GM12864 (cell line): ENCODE data around the gene EPOP.

Experiments
- DNase-seq: peaks from one replicate; pipeline ENCODE4 v3.0.0-alpha.2; 2011; ENCODE audit warnings: low read depth
- H3K4me3 ChIP-seq: 2 replicates; pipeline ENCODE4 v1.5.1; 2011; ENCODE audit warnings: mild to moderate bottlenecking, low read depth, low read length, control low read depth
- CTCF ChIP-seq: IDR thresholded peaks from 2 replicates; pipeline ENCODE4 v1.5.1; 2011; ENCODE audit warnings: low read depth, mild to moderate bottlenecking, moderate library complexity, low read length, control low read depth, inconsistent platforms; ENCODE audit errors: missing control alignments

EPOP gene

GRCh38 chr17:38701504-38702165, 26.9 kb upstream of the EPOP start:
- no peak for TF ChIP-seq CTCF
- peak; percentile 86 for DNase-seq
- H3K4me3 ChIP-seq: peak overlapping the region; percentile 89

DNA sequence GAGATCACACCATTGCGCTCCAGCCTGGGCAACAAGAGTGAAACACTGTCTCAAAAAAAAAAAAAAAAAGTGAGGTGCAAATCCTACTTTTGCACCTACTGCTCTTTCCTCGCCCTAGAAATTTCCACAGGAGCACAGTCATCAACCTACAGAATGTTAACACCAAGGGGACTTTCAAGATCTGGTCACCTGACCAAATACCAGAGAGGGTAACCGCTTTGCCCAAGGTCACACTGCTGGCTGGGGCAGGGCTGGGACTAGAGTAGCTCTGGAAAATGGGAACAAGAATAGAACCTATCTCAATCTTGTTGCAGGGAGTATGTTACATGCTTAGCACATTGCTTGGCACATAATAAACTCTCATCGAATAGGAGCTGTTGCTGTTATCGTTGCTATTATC, 24.0 kb upstream of the EPOP start:
- no peak overlapping the region for H3K4me3 ChIP-seq
- DNase-seq: no peak
- TF ChIP-seq CTCF: no peak

DNA sequence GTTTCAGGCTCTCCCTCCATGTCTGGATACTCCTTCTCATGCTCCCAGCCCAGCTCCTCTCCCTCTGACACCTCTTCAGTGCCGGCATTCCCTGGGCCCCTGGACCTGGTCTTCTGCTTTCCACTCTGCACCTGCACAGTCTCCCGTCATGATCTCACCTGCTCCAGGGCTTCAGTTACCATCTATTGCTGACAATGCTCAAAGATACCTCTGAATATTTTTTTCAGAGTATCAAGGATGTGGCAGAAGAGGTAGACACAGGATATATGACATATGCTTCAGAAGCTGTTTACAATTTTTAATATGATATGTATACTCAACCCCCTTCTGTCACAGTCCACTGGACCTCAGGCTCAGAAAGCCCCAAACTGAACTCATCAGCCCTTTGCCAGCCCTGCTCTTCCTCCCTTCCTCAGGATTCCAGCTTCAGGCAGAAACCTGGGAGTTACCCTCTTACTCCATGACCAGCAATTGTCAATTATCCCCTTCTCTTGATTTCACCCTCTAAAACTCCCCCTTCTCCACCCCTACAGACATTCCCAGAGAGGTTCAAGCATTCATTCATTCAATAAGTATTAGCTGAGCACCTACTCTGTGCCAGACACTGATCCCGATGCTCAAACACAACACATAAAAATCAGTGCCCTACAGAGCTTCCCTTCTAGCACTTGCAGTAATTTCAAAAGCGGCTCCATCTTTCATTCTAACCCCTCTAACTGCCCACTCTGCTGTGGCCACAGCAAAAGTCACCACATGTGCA, 22.5 kb upstream of the EPOP start:
- TF ChIP-seq CTCF: no peak
- no peak overlapping the region for H3K4me3 ChIP-seq
- no peak for DNase-seq

DNA sequence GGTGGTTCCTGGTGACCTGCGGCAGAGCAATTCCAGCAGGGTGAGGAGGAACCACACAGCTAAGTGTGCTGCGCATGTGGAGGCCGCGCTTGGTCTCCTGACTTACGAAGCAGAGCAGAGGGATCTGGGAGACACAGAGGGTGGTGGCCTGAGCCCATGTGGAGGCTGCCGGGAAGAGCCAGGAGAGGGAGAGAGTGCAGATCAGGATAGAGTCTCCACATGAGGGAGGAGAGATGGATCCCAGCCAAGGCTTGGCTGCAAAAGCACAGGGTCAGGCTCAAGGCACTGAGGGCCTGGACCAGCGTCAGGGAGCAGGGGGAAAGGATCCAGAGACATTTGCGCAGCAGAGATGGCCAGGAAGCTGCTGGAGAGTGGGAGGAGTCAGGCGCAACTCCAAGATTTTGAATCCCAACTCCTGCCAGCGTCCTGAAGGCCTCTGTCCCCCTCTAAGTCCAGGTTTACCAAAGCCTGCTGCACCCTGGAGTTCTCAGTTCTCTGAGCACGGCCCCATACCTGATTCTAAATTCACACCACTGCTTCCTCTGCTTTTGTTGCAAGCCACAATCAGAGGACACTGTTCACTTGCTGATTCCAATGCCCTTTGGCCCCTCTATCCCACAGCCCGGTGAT, 19.1 kb upstream of the EPOP start:
- TF ChIP-seq CTCF: no peak
- no peak for DNase-seq
- H3K4me3 ChIP-seq: no peak overlapping the region

DNA sequence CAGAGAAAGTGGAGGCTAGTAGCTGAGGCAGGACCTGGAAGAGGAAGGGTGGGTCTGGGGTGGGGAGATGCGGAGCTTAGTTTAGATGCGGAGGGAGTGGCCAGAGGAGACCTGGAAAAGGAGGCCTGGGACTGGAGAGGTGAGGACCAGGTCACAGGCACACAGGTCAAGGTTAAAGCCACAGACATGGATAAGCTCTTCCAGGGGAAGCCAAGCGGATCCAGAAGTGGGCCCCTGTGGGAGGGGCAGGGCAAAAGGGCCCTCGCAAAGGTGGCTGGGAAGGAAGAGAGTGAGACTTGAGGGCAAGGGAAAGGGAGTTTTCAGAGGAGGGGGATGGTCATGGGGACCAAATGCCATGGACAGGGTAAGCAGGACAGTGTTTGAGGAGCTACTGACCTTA, 16.4 kb upstream of the EPOP start:
- no peak overlapping the region for H3K4me3 ChIP-seq
- TF ChIP-seq CTCF: no peak
- DNase-seq: no peak

DNA sequence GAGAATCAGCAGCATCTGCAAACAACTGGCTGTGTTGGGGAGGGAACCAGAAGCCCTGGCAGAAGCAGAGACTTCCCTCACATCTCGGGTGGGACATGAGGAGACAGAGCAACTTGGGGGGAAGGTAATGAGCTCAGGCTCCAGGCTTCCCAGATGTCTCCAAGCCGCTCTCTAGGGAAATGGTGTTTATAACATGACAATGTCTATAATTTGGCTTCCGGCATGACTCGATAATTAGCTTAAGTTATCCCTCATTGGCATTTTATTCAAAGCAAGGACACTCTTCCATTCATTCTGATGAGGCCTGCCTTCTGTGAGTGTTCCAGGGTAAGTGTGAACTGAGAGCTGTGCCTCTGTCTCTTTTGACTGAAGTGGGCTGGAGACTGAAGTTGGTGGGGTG, 15.6 kb upstream of the EPOP start:
- no peak for DNase-seq
- no peak overlapping the region for H3K4me3 ChIP-seq
- TF ChIP-seq CTCF: no peak
